CD14-positive monocyte (primary cell): Measurements from ENCODE around the gene WDSUB1. TPM values are rescaled to one million over a fixed set of nuclear protein-coding genes. Genes with fewer than 3 reads are reported as not detected.

Source experiments
- DNase-seq, 3 donors: peaks; one replicate each; pipeline ENCODE4 v3.0.0-alpha.2; 2011 to 2022
- H2AFZ ChIP-seq: 2 replicates; pipeline ENCODE4 v1.6.0; 2012; ENCODE audit warnings: mild to moderate bottlenecking, low read depth, low read length, inconsistent platforms; ENCODE audit not compliant: insufficient read depth, poor library complexity, severe bottlenecking
- H3K27ac ChIP-seq, 2 donors: 1 replicate in 1 of 2; 2 replicates in 1 of 2; pipeline ENCODE4 v1.5.1; 2012 to 2013; ENCODE audit warnings: low read length in 2 of 2, control low read depth in 1 of 2, inconsistent platforms in 1 of 2, low read depth in 1 of 2, mild to moderate bottlenecking in 1 of 2
- H3K27me3 ChIP-seq, 2 donors: one replicate each; pipeline versions ENCODE4 v1.6.0 to v1.6.1; 2011 to 2013; ENCODE audit warnings: low read length in 2 of 2; ENCODE audit not compliant: control insufficient read depth in 2 of 2, insufficient read depth in 2 of 2
- H3K36me3 ChIP-seq, 2 donors: replicated peaks in 1 of 2; 1 replicate in 1 of 2; 2 replicates in 1 of 2; pipeline versions ENCODE4 v1.5.1 to v1.6.1; 2012 to 2013; ENCODE audit warnings: low read length in 2 of 2, control low read depth in 1 of 2, inconsistent platforms in 1 of 2, mild to moderate bottlenecking in 1 of 2; ENCODE audit not compliant: insufficient read depth in 2 of 2, control insufficient read depth in 1 of 2
- H3K4me1 ChIP-seq, 2 donors: 1 replicate in 1 of 2; 2 replicates in 1 of 2; pipeline versions ENCODE4 v1.5.1 to v1.6.1; 2012 to 2013; ENCODE audit warnings: low read length in 2 of 2, control low read depth in 1 of 2, inconsistent platforms in 1 of 2, mild to moderate bottlenecking in 1 of 2, moderate library complexity in 1 of 2; ENCODE audit not compliant: insufficient read depth in 2 of 2, control insufficient read depth in 1 of 2
- H3K4me2 ChIP-seq: replicated peaks from 2 replicates; pipeline ENCODE3; 2012; ENCODE audit warnings: low read length, moderate library complexity, mild to moderate bottlenecking; ENCODE audit not compliant: poor library complexity, severe bottlenecking; ENCODE audit errors: extremely low read depth
- H3K4me3 ChIP-seq, 3 experiments: fragments of 200-600 bp in 1 of 3; sonication (generic) in 1 of 3; replicated peaks in 1 of 3; 1 replicate in 2 of 3; 2 replicates in 1 of 3; pipeline ENCODE4 v1.5.1; 2011 to 2013; ENCODE audit warnings: low read length in 3 of 3, mild to moderate bottlenecking in 3 of 3, control low read depth in 2 of 3, low read depth in 2 of 3, inconsistent platforms in 1 of 3, moderate library complexity in 1 of 3
- H3K79me2 ChIP-seq: 2 replicates; pipeline ENCODE4 v1.6.0; 2012; ENCODE audit warnings: mild to moderate bottlenecking, control low read depth, inconsistent platforms, low read length, moderate library complexity; ENCODE audit not compliant: insufficient read depth
- H3K9ac ChIP-seq: 2 replicates; pipeline ENCODE4 v1.6.0; 2017; ENCODE audit warnings: low read length, mild to moderate bottlenecking; ENCODE audit not compliant: insufficient read depth, poor library complexity, severe bottlenecking
- H3K9me3 ChIP-seq, 2 donors: replicated peaks in 1 of 2; 1 replicate in 1 of 2; 2 replicates in 1 of 2; pipeline versions ENCODE4 v1.5.1 to v1.6.1; 2012 to 2013; ENCODE audit warnings: low read length in 2 of 2, control low read depth in 1 of 2; ENCODE audit not compliant: control insufficient read depth in 1 of 2, insufficient read depth in 1 of 2
- H4K20me1 ChIP-seq: 2 replicates; pipeline ENCODE4 v1.6.0; 2012; ENCODE audit warnings: mild to moderate bottlenecking, low read length, control low read depth, moderate library complexity; ENCODE audit not compliant: insufficient read depth
- H3K27ac Mint-ChIP-seq, 7 donors: one replicate each; pipeline ENCODE4 v1.8.0; 2020; ENCODE audit warnings: mild to moderate bottlenecking in 7 of 7, mixed read lengths in 7 of 7, moderate library complexity in 6 of 7, inconsistent platforms in 2 of 7
- H3K27me3 Mint-ChIP-seq, 3 donors: one replicate each; pipeline ENCODE4 v1.8.0; 2021 to 2022; ENCODE audit warnings: low read depth in 3 of 3, mild to moderate bottlenecking in 3 of 3, mixed read lengths in 3 of 3, moderate library complexity in 3 of 3, inconsistent platforms in 1 of 3
- H3K36me3 Mint-ChIP-seq, 2 donors: one replicate each; pipeline ENCODE4 v1.8.0; 2020; ENCODE audit warnings: mixed read lengths in 2 of 2, inconsistent platforms in 1 of 2, mild to moderate bottlenecking in 1 of 2
- H3K4me1 Mint-ChIP-seq: one replicate; pipeline ENCODE4 v1.8.0; 2020; ENCODE audit warnings: mild to moderate bottlenecking, mixed read lengths
- H3K4me3 Mint-ChIP-seq, 2 donors: one replicate each; pipeline ENCODE4 v1.8.0; 2020; ENCODE audit warnings: mild to moderate bottlenecking in 2 of 2, mixed read lengths in 2 of 2, moderate library complexity in 1 of 2
- H3K9me3 Mint-ChIP-seq, 7 donors: one replicate each; pipeline ENCODE4 v1.8.0; 2020 to 2022; ENCODE audit warnings: mixed read lengths in 7 of 7, mild to moderate bottlenecking in 6 of 7, moderate library complexity in 6 of 7, inconsistent platforms in 2 of 7
- CTCF ChIP-seq: fragments of 200-600 bp; IDR thresholded peaks from one replicate; pipeline ENCODE4 v1.8.0; 2022; ENCODE audit warnings: antibody characterized with exemption, mild to moderate bottlenecking
- WGBS: methylation state at CpG from one replicate; pipeline ENCODE4 v1.1.5; 2013; ENCODE audit warnings: missing lambda C conversion rate; ENCODE audit not compliant: insufficient coverage; 5-methylcytosine and 5-hydroxymethylcytosine counted together
- intact Hi-C, 2 donors: fragments of 100-400 bp; cut with micrococcal nuclease; formaldehyde crosslinking; loops; one replicate each; pipeline versions ENCODE4 v1.15.0 to v1.15.1; 2023
- polyA plus RNA-seq, 3 donors: library from polyadenylated mRNA; depleted of rRNA in 1 of 3; unstranded in 2 of 3; stranded (reverse) in 1 of 3; fragments of 300-500 nt in 2 of 3; fragments of >200 nt in 1 of 3; fragmentation: Illumina TruSeq in 2 of 3; gene quantifications; 1 replicate in 2 of 3; 2 replicates in 1 of 3; pipeline ENCODE4 v1.2.3, GENCODE V29; 2012 to 2021

The WDSUB1 gene
- polyA plus RNA-seq, 3 donors = 9.4 to 17.8 (median 10.1) TPM

- Histone ChIP-seq H3K9me3 (no peaks in the 10 kb centered on the region), H3K27me3 (no peaks in the 10 kb centered on the region), H4K20me1 (no peaks in the 10 kb centered on the region), H3K79me2 (no peaks in the 10 kb centered on the region), H2AFZ (no peak overlapping the region), H3K36me3 (peaks cover 33 to 82% of the 10 kb centered on the region in 2 donors), H3K27ac (no peak overlapping the region), H3K4me3 (no peak overlapping the region), H3K9ac (no peak overlapping the region), H3K4me1 (no peaks in the 10 kb centered on the region), H3K4me2 (no peak overlapping the region)
- Mint-ChIP-seq H3K27me3 (no peaks in the 10 kb centered on the region), H3K27ac (no peak overlapping the region), H3K4me1 (no peaks in the 10 kb centered on the region), H3K9me3 (peaks cover 0 to 4% (median 0%) of the 10 kb centered on the region in 7 donors), H3K4me3 (no peak overlapping the region), H3K36me3 (peaks cover 76 to 87% of the 10 kb centered on the region in 2 donors)
- no peak for DNase-seq
- intact Hi-C loops = no loop called here
- TF ChIP-seq CTCF = no peak
Measured at GRCh38 chr2:159243529-159243928, 43.0 kb downstream of the WDSUB1 start.

- no peak for TF ChIP-seq CTCF
- no peak overlapping the region for H3K4me2 ChIP-seq
- H3K9ac ChIP-seq = no peak overlapping the region
- intact Hi-C loops = no loop called here
- no peaks in the 10 kb centered on the region for H3K27me3 ChIP-seq
- peaks cover 34 to 81% of the 10 kb centered on the region in 2 donors for H3K36me3 ChIP-seq
- H3K79me2 ChIP-seq = no peaks in the 10 kb centered on the region
- H3K27ac Mint-ChIP-seq = no peak overlapping the region
- no peaks in the 10 kb centered on the region for H4K20me1 ChIP-seq
- H2AFZ ChIP-seq = no peak overlapping the region
- H3K36me3 Mint-ChIP-seq = peaks cover 50 to 77% of the 10 kb centered on the region in 2 donors
- H3K4me1 Mint-ChIP-seq = no peaks in the 10 kb centered on the region
- H3K4me1 ChIP-seq = no peaks in the 10 kb centered on the region
- no peak overlapping the region for H3K4me3 Mint-ChIP-seq
- no peaks in the 10 kb centered on the region for H3K27me3 Mint-ChIP-seq
- H3K9me3 Mint-ChIP-seq = peaks cover 0 to 3% (median 0%) of the 10 kb centered on the region in 7 donors
- WGBS = 93% methylated on average over 3 of the region's 6 CpGs
- H3K4me3 ChIP-seq = no peak overlapping the region
- H3K9me3 ChIP-seq = no peaks in the 10 kb centered on the region
- H3K27ac ChIP-seq = no peak overlapping the region
- no peak for DNase-seq
Measured at GRCh38 chr2:159234868-159235267, 51.6 kb downstream of the WDSUB1 start.
